GM19438 (cell line): ENCODE results near the gene MIER2.

Experiments
- ATAC-seq: cut with Tn5 transposase; IDR thresholded peaks from one replicate; pipeline ENCODE4 v1.9.1; 2021; ENCODE audit warnings: low read depth; ENCODE audit not compliant: unreplicated experiment

MIER2 gene

GRCh38 chr19:379796-380195 lies 35.2 kb upstream of the MIER2 start:
- ATAC-seq, result no peak

- ATAC-seq, result no peak
Measured at GRCh38 chr19:378706-379105, 34.1 kb upstream of the MIER2 start.

- ATAC-seq, result no peak
Measured at GRCh38 chr19:377801-378581, 33.4 kb upstream of the MIER2 start.

GRCh38 chr19:376111-376470 lies 31.5 kb upstream of the MIER2 start:
- no peak for ATAC-seq

GRCh38 chr19:375395-376110 lies 31.0 kb upstream of the MIER2 start:
- no peak for ATAC-seq

- no peak for ATAC-seq
Measured at GRCh38 chr19:374886-375235, 30.3 kb upstream of the MIER2 start.

- ATAC-seq, result no peak
Measured at GRCh38 chr19:374183-374885, 29.7 kb upstream of the MIER2 start.

GRCh38 chr19:373391-374182 lies 29.0 kb upstream of the MIER2 start:
- ATAC-seq, result no peak

GRCh38 chr19:372306-372890 lies 27.8 kb upstream of the MIER2 start:
- ATAC-seq, result no peak

GRCh38 chr19:371501-372168 lies 27.0 kb upstream of the MIER2 start:
- no peak for ATAC-seq

- no peak for ATAC-seq
Measured at GRCh38 chr19:370641-371330, 26.2 kb upstream of the MIER2 start.

GRCh38 chr19:369876-370275 lies 25.3 kb upstream of the MIER2 start:
- no peak for ATAC-seq

- no peak for ATAC-seq
Measured at GRCh38 chr19:369256-369655, 24.7 kb upstream of the MIER2 start.

- no peak for ATAC-seq
Measured at GRCh38 chr19:368630-369024, 24.0 kb upstream of the MIER2 start.

- no peak for ATAC-seq
Measured at GRCh38 chr19:367963-368629, 23.5 kb upstream of the MIER2 start.

GRCh38 chr19:367561-367960 lies 23.0 kb upstream of the MIER2 start:
- ATAC-seq, result no peak

- ATAC-seq, result no peak
Measured at GRCh38 chr19:366951-367350, 22.4 kb upstream of the MIER2 start.

- ATAC-seq, result no peak
Measured at GRCh38 chr19:366205-366783, 21.7 kb upstream of the MIER2 start.
